GM12878 (cell line): ENCODE results near the gene ATP6V0A1. TPM values are rescaled to one million over a fixed set of nuclear protein-coding genes. Genes with fewer than 3 reads are reported as not detected.

Experiments used
- CHD1 ChIP-seq: IDR thresholded peaks from 2 replicates; pipeline ENCODE4 v1.6.1; 2012; ENCODE audit warnings: low read depth, low read length, improper control_type of control experiment
- EP300 ChIP-seq, 2 experiments: fragments of 150-350 bp in 1 of 2; IDR thresholded peaks; 2 replicates each; pipeline ENCODE4 v1.6.1; 2011 to 2012; ENCODE audit warnings: low read depth in 2 of 2, low read length in 2 of 2, borderline replicate concordance in 1 of 2, improper control_type of control experiment in 1 of 2, inconsistent platforms in 1 of 2; ENCODE audit not compliant: control insufficient read depth in 1 of 2
- HDAC6 ChIP-seq: fragments of 200-600 bp; sonication (generic); IDR thresholded peaks from one replicate; pipeline ENCODE4 v1.8.0; 2017; ENCODE audit warnings: antibody characterized with exemption; ENCODE audit not compliant: unreplicated experiment
- IKZF1 ChIP-seq: fragments of 450-650 bp; conservative IDR thresholded peaks from 2 replicates; pipeline ENCODE4 v1.6.1; 2017; ENCODE audit warnings: antibody characterized with exemption, mild to moderate bottlenecking
- NFXL1 ChIP-seq: fragments of 450-650 bp; IDR thresholded peaks from 2 replicates; pipeline ENCODE4 v1.6.1; 2017; ENCODE audit warnings: antibody characterized with exemption, mild to moderate bottlenecking, borderline replicate concordance
- RCOR1 ChIP-seq: conservative IDR thresholded peaks from 2 replicates; pipeline ENCODE4 v1.6.1; 2012; ENCODE audit warnings: low read depth, low read length, improper control_type of control experiment
- ZNF622 ChIP-seq: fragments of 450-650 bp; IDR thresholded peaks from 2 replicates; pipeline ENCODE4 v1.6.1; 2017; ENCODE audit warnings: mild to moderate bottlenecking, inconsistent platforms
- polyA plus RNA-seq, 11 experiments: library from polyadenylated mRNA; depleted of rRNA in 4 of 11; unstranded in 6 of 11; stranded (reverse) in 5 of 11; fragments of >200 nt; fragmentation: Nextera tagmentation in 4 of 11; fragmentation: Illumina TruSeq in 1 of 11; extraction: Ambion mirVana in 4 of 11; extraction: Trizol in 1 of 11; gene quantifications; 1 replicate in 1 of 11; 2 replicates in 10 of 11; pipeline versions ENCODE4 v1.2.1 to v1.2.3, GENCODE V29; 2011 to 2016; ENCODE audit warnings: inconsistent platforms in 2 of 11, missing spikeins in 2 of 11, low read depth in 1 of 11
- total RNA-seq, 4 experiments: library from RNA; depleted of rRNA in 3 of 4; stranded (reverse); fragments of >200 nt in 3 of 4; fragmentation: Illumina TruSeq in 1 of 4; extraction: Trizol in 1 of 4; gene quantifications; 2 replicates each; pipeline versions ENCODE4 v1.2.1 to v1.2.3, GENCODE V29; 2013 to 2021
- TF ChIP-seq, protein P1 (sequence below): fragments of 450-650 bp; formaldehyde crosslinking; IDR thresholded peaks from 2 replicates; pipeline ENCODE4 v1.5.0; 2022; ENCODE audit warnings: mild to moderate bottlenecking, missing genetic modification characterization
- TF ChIP-seq, protein P2 (sequence below): IDR thresholded peaks from 2 replicates; pipeline ENCODE4 v1.6.1; 2011; ENCODE audit warnings: borderline replicate concordance, low read depth, mild to moderate bottlenecking, moderate library complexity, low read length; ENCODE audit not compliant: insufficient read depth, poor library complexity, severe bottlenecking
- TF ChIP-seq, protein P3 (sequence below), 3 experiments: IDR thresholded peaks in 2 of 3; conservative IDR thresholded peaks in 1 of 3; 2 replicates each; pipeline ENCODE4 v1.5.1; 2011; ENCODE audit warnings: low read depth in 3 of 3, low read length in 3 of 3, mild to moderate bottlenecking in 3 of 3, control low read depth in 2 of 3, moderate library complexity in 2 of 3, inconsistent platforms in 1 of 3, mixed read lengths in 1 of 3; ENCODE audit not compliant: control insufficient read depth in 2 of 3, insufficient read depth in 1 of 3; ENCODE audit errors: extremely low read depth in 1 of 3
- TF ChIP-seq, protein P4 (sequence below): fragments of 450-650 bp; IDR thresholded peaks from 2 replicates; pipeline ENCODE4 v1.6.1; 2018; ENCODE audit warnings: mild to moderate bottlenecking, low read depth, moderate library complexity; ENCODE audit not compliant: partially characterized antibody
- TF ChIP-seq, protein P5 (sequence below): fragments of 150-350 bp; IDR thresholded peaks from 2 replicates; pipeline ENCODE4 v1.6.1; 2016; ENCODE audit warnings: low read depth, low read length
- TF ChIP-seq, protein P6 (sequence below): IDR thresholded peaks from 2 replicates; pipeline ENCODE4 v1.6.1; 2011; ENCODE audit warnings: low read depth, mild to moderate bottlenecking, low read length, moderate library complexity, borderline replicate concordance; ENCODE audit errors: extremely low read depth

Gene ATP6V0A1
- total and polyA plus RNA-seq, 10 of the 15 experiments (the other 5 are each of a cell fraction or from before 2014, with no cell fraction given) = 3.0 to 76.6 (median 30.9) TPM

DNA sequence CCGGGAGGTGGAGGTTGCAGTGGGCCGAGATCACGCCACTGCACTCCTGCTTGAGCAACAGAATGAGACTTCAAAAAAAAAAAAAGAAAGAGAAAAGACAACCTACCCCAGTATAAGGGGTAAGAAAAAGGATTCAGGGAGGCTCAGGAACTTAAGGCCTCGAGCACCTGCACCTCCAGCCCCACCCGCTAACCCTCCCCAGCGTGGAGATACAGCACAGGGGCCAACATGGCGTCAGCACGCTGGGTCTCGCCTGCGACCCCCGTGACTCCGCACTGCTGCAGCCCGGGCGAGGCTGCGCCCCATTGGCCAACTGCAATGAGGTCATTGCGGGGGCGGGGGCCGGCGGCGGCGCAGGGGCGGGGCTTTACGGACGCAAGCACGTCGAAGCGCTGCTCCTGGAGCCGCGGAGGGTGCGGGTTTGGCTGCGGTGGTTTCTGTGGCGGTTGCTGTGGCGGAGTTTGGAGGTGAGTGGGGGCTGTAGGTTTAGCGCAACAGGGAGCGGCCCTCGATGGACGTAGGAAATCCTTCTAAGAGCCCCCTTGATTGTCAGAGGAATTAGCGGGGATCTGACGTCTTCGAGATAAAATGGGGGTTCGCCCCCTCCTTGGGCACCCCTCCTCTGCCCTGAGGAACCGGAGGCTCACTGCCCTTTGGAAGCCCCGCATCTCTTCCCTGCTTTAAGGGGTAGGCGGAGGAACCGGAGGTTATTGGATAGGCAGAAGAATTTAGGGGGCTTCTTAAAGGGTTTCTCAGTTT lies at the start of gene ATP6V0A1 (continued):
- TF ChIP-seq, protein P1, sequence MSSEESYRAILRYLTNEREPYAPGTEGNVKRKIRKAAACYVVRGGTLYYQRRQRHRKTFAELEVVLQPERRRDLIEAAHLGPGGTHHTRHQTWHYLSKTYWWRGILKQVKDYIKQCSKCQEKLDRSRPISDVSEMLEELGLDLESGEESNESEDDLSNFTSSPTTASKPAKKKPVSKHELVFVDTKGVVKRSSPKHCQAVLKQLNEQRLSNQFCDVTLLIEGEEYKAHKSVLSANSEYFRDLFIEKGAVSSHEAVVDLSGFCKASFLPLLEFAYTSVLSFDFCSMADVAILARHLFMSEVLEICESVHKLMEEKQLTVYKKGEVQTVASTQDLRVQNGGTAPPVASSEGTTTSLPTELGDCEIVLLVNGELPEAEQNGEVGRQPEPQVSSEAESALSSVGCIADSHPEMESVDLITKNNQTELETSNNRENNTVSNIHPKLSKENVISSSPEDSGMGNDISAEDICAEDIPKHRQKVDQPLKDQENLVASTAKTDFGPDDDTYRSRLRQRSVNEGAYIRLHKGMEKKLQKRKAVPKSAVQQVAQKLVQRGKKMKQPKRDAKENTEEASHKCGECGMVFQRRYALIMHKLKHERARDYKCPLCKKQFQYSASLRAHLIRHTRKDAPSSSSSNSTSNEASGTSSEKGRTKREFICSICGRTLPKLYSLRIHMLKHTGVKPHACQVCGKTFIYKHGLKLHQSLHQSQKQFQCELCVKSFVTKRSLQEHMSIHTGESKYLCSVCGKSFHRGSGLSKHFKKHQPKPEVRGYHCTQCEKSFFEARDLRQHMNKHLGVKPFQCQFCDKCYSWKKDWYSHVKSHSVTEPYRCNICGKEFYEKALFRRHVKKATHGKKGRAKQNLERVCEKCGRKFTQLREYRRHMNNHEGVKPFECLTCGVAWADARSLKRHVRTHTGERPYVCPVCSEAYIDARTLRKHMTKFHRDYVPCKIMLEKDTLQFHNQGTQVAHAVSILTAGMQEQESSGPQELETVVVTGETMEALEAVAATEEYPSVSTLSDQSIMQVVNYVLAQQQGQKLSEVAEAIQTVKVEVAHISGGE (CRISPR knock-in tag) = no peak
- TF ChIP-seq, protein P2, sequence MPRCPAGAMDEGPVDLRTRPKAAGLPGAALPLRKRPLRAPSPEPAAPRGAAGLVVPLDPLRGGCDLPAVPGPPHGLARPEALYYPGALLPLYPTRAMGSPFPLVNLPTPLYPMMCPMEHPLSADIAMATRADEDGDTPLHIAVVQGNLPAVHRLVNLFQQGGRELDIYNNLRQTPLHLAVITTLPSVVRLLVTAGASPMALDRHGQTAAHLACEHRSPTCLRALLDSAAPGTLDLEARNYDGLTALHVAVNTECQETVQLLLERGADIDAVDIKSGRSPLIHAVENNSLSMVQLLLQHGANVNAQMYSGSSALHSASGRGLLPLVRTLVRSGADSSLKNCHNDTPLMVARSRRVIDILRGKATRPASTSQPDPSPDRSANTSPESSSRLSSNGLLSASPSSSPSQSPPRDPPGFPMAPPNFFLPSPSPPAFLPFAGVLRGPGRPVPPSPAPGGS = no peak
- TF ChIP-seq, protein P3, sequence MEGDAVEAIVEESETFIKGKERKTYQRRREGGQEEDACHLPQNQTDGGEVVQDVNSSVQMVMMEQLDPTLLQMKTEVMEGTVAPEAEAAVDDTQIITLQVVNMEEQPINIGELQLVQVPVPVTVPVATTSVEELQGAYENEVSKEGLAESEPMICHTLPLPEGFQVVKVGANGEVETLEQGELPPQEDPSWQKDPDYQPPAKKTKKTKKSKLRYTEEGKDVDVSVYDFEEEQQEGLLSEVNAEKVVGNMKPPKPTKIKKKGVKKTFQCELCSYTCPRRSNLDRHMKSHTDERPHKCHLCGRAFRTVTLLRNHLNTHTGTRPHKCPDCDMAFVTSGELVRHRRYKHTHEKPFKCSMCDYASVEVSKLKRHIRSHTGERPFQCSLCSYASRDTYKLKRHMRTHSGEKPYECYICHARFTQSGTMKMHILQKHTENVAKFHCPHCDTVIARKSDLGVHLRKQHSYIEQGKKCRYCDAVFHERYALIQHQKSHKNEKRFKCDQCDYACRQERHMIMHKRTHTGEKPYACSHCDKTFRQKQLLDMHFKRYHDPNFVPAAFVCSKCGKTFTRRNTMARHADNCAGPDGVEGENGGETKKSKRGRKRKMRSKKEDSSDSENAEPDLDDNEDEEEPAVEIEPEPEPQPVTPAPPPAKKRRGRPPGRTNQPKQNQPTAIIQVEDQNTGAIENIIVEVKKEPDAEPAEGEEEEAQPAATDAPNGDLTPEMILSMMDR (IDR thresholded peaks at IDR 0.05 in 2 of 3, conservative IDR thresholded peaks at IDR 0.05 in 1 of 3; ENCODE audit: control insufficient read depth in 2 of 3, extremely low read depth in 1 of 3, insufficient read depth in 1 of 3, low read depth in 3 of 3, low read length in 3 of 3) = no peak
- no peak for TF ChIP-seq NFXL1
- TF ChIP-seq, protein P4, sequence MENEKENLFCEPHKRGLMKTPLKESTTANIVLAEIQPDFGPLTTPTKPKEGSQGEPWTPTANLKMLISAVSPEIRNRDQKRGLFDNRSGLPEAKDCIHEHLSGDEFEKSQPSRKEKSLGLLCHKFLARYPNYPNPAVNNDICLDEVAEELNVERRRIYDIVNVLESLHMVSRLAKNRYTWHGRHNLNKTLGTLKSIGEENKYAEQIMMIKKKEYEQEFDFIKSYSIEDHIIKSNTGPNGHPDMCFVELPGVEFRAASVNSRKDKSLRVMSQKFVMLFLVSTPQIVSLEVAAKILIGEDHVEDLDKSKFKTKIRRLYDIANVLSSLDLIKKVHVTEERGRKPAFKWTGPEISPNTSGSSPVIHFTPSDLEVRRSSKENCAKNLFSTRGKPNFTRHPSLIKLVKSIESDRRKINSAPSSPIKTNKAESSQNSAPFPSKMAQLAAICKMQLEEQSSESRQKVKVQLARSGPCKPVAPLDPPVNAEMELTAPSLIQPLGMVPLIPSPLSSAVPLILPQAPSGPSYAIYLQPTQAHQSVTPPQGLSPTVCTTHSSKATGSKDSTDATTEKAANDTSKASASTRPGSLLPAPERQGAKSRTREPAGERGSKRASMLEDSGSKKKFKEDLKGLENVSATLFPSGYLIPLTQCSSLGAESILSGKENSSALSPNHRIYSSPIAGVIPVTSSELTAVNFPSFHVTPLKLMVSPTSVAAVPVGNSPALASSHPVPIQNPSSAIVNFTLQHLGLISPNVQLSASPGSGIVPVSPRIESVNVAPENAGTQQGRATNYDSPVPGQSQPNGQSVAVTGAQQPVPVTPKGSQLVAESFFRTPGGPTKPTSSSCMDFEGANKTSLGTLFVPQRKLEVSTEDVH = no peak
- no peak; the same call in 1 of the 2 replicates for TF ChIP-seq CHD1
- peak; percentile 84 for TF ChIP-seq IKZF1
- TF ChIP-seq HDAC6 = no peak
- TF ChIP-seq, protein P5, sequence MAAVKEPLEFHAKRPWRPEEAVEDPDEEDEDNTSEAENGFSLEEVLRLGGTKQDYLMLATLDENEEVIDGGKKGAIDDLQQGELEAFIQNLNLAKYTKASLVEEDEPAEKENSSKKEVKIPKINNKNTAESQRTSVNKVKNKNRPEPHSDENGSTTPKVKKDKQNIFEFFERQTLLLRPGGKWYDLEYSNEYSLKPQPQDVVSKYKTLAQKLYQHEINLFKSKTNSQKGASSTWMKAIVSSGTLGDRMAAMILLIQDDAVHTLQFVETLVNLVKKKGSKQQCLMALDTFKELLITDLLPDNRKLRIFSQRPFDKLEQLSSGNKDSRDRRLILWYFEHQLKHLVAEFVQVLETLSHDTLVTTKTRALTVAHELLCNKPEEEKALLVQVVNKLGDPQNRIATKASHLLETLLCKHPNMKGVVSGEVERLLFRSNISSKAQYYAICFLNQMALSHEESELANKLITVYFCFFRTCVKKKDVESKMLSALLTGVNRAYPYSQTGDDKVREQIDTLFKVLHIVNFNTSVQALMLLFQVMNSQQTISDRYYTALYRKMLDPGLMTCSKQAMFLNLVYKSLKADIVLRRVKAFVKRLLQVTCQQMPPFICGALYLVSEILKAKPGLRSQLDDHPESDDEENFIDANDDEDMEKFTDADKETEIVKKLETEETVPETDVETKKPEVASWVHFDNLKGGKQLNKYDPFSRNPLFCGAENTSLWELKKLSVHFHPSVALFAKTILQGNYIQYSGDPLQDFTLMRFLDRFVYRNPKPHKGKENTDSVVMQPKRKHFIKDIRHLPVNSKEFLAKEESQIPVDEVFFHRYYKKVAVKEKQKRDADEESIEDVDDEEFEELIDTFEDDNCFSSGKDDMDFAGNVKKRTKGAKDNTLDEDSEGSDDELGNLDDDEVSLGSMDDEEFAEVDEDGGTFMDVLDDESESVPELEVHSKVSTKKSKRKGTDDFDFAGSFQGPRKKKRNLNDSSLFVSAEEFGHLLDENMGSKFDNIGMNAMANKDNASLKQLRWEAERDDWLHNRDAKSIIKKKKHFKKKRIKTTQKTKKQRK = no peak
- no peak for TF ChIP-seq ZNF622
- TF ChIP-seq, protein P6, sequence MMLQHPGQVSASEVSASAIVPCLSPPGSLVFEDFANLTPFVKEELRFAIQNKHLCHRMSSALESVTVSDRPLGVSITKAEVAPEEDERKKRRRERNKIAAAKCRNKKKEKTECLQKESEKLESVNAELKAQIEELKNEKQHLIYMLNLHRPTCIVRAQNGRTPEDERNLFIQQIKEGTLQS = no peak
- no peak for TF ChIP-seq RCOR1
- no peak for TF ChIP-seq EP300 (IDR thresholded peaks at IDR 0.05; ENCODE audit: borderline replicate concordance in 1 of 2, control insufficient read depth in 1 of 2, low read depth in 2 of 2, low read length in 2 of 2)
